GM23248 (cell line): ENCODE measurements around the gene SH3BP5L. TPM values are rescaled to one million over a fixed set of nuclear protein-coding genes. Genes with fewer than 3 reads are reported as not detected.

ENCODE experiments used
- DNase-seq: peaks from one replicate; pipeline ENCODE4 v3.0.0-alpha.2; 2015
- H2AFZ ChIP-seq: fragments of 200-600 bp; sonication (generic); 2 replicates; pipeline ENCODE4 v1.6.1; 2016; ENCODE audit warnings: antibody characterized with exemption
- H3F3A ChIP-seq: fragments of 200-600 bp; sonication (generic); 2 replicates; pipeline ENCODE4 v1.6.1; 2016; ENCODE audit warnings: mild to moderate bottlenecking, antibody characterized with exemption, mixed run types; ENCODE audit not compliant: insufficient read depth
- H3K27ac ChIP-seq: fragments of 200-600 bp; sonication (generic); 2 replicates; pipeline ENCODE4 v1.5.1; 2016; ENCODE audit warnings: mild to moderate bottlenecking
- H3K27me3 ChIP-seq: fragments of 200-600 bp; sonication (generic); replicated peaks from 2 replicates; pipeline ENCODE4 v1.6.1; 2016; ENCODE audit warnings: mild to moderate bottlenecking; ENCODE audit not compliant: insufficient read depth
- H3K36me3 ChIP-seq: fragments of 200-600 bp; sonication (generic); 2 replicates; pipeline ENCODE4 v1.6.1; 2016; ENCODE audit warnings: low read depth, mild to moderate bottlenecking
- H3K4me1 ChIP-seq: fragments of 200-600 bp; sonication (generic); 2 replicates; pipeline ENCODE4 v1.6.1; 2016; ENCODE audit warnings: mild to moderate bottlenecking; ENCODE audit not compliant: insufficient read depth
- H3K4me2 ChIP-seq: fragments of 200-600 bp; sonication (generic); one replicate; pipeline ENCODE4 v1.6.1; 2016; ENCODE audit warnings: mild to moderate bottlenecking; ENCODE audit not compliant: unreplicated experiment
- H3K4me3 ChIP-seq: fragments of 200-600 bp; sonication (generic); 2 replicates; pipeline ENCODE4 v1.5.1; 2016; ENCODE audit warnings: mild to moderate bottlenecking
- H3K79me2 ChIP-seq: fragments of 200-600 bp; sonication (generic); 2 replicates; pipeline ENCODE4 v1.6.1; 2016; ENCODE audit warnings: mild to moderate bottlenecking; ENCODE audit not compliant: insufficient read depth
- H3K9ac ChIP-seq: fragments of 200-600 bp; sonication (generic); 2 replicates; pipeline ENCODE4 v1.6.1; 2016; ENCODE audit warnings: mild to moderate bottlenecking
- H3K9me2 ChIP-seq: fragments of 200-600 bp; sonication (generic); 2 replicates; pipeline ENCODE4 v1.6.1; 2016; ENCODE audit warnings: mixed run types, mild to moderate bottlenecking, moderate library complexity; ENCODE audit not compliant: insufficient read depth
- H3K9me3 ChIP-seq: fragments of 200-600 bp; sonication (generic); one replicate; pipeline ENCODE4 v1.6.1; 2017; ENCODE audit warnings: low read depth
- H4K20me1 ChIP-seq: fragments of 200-600 bp; sonication (generic); 2 replicates; pipeline ENCODE4 v1.6.0; 2016; ENCODE audit not compliant: insufficient read depth
- EZH2 ChIP-seq: fragments of 200-600 bp; sonication (generic); IDR thresholded peaks from 2 replicates; pipeline ENCODE4 v1.6.1; 2018; ENCODE audit warnings: antibody characterized with exemption, mild to moderate bottlenecking; ENCODE audit not compliant: insufficient read depth, poor library complexity, severe bottlenecking
- EZH2phosphoT487 ChIP-seq: fragments of 200-600 bp; sonication (generic); IDR thresholded peaks from 2 replicates; pipeline ENCODE4 v1.6.1; 2018; ENCODE audit warnings: antibody characterized with exemption, moderate library complexity, mild to moderate bottlenecking, low read depth; ENCODE audit not compliant: insufficient read depth
- WGBS, 2 experiments: methylation state at CpG; one replicate each; pipeline ENCODE4 v1.1.6; 2015 to 2017; ENCODE audit warnings: low lambda C conversion rate in 2 of 2, low coverage in 1 of 2; ENCODE audit errors: missing lambda C conversion rate in 2 of 2; 5-methylcytosine and 5-hydroxymethylcytosine counted together
- in situ Hi-C: fragments of 300-500 bp; cut with MboI; formaldehyde crosslinking; loops from 2 replicates; pipeline ENCODE4 v1.15.0; 2020
- polyA plus RNA-seq: library from polyadenylated mRNA; unstranded; fragments of >200 nt; fragmentation: Nextera tagmentation; extraction: Ambion mirVana; gene quantifications from 2 replicates; pipeline ENCODE4 v1.2.1, GENCODE V29; 2016
- total RNA-seq: library from RNA; depleted of rRNA; stranded (reverse); fragments of >200 nt; shearing (Covaris generic); gene quantifications from 2 replicates; pipeline ENCODE4 v1.2.3, GENCODE V29; 2014

SH3BP5L gene
- total and polyA plus RNA-seq, 2 experiments from 2014 or later, result 5.3 to 64.4 TPM

DNA sequence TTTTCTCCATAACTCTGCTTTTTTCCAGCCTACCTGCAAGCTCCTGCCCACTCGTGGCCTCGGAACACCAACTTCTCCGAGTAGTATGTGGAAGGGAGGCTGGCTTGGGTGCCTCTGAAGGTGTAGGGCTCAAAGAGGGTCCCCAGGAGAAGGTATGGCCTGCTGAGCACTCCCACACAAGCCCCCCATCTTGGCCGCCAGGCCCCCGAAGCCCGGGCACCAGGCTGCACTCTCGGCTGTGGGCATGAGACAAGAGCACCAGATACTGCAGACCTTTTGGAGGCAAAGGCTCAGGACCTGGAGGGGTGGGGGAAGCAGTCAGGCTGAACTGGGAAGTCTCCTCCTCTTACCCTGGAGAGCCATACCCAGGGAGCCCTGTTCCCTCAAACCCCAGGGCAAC lies 31.5 kb upstream of the SH3BP5L start:
- no peak overlapping the region for H2AFZ ChIP-seq
- TF ChIP-seq EZH2phosphoT487 (no peak), EZH2 (no peak)
- peaks cover 6% of the 10 kb centered on the region for H3F3A ChIP-seq
- no peaks in the 10 kb centered on the region for H3K27me3 ChIP-seq
- H4K20me1 ChIP-seq, result no peaks in the 10 kb centered on the region
- no peaks in the 10 kb centered on the region for H3K9me3 ChIP-seq
- peaks cover 11% of the 10 kb centered on the region for H3K79me2 ChIP-seq
- 98% methylated on average over 7 of the region's 7 CpGs for WGBS, 2 experiments
- H3K4me3 ChIP-seq, result no peak overlapping the region
- H3K9ac ChIP-seq, result no peak overlapping the region
- peak overlapping the region; percentile 92 for H3K4me2 ChIP-seq
- in situ Hi-C loops, result no loop called here
- DNase-seq, result no peak
- peaks cover 13% of the 10 kb centered on the region for H3K4me1 ChIP-seq
- no peaks in the 10 kb centered on the region; the same call in 1 of the 2 replicates for H3K36me3 ChIP-seq
- H3K27ac ChIP-seq, result no peak overlapping the region
- H3K9me2 ChIP-seq, result no peaks in the 10 kb centered on the region

DNA sequence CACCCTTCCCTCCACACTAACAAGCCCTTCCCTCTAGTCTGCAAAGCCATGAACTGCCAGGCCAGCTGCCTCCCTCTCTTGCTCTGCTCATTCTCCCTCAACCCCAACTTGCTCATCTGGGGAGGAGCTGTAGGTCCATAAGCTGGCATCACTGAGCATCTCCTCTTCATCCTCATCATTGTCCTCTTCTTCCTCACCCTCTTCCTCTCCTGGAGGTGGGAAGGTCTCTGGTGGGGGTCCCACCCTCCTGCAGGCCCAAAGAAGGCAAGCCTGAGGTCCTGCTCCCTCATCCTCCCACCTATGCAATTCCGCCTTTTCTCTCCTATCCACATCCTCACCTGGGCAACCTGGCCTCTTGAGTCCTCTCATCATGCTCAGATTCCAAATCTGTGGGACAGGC lies 30.5 kb upstream of the SH3BP5L start:
- no peaks in the 10 kb centered on the region for H3K9me2 ChIP-seq
- 100% methylated on average over 1 of the region's 1 CpG for WGBS, 2 experiments

DNA sequence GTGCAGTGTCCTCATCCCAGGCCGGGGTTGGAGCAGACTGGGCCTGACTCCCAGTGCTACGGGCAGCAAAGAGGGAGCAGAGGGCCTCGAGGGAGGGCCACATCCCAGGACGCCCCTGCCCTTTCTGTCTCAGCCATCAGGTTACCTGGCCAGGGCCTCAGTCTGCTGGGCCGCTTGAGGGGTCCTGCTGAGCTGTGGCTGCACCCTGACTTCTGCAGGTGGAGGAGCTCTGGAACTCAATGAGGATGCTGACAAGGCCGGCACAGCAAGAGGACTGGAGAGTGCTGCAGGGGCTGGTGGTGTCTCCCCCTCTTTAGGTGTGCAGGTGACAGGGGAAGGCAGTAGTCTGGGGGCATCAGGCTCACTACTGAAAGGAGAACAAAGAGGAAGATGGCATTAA lies 29.9 kb upstream of the SH3BP5L start:
- 81 to 86% methylated on average over 6 of the region's 6 CpGs for WGBS, 2 experiments
- H3K9ac ChIP-seq, result no peak overlapping the region
- H3K36me3 ChIP-seq, result no peaks in the 10 kb centered on the region; the same call in 1 of the 2 replicates
- no peaks in the 10 kb centered on the region for H3K27me3 ChIP-seq
- peaks cover 13% of the 10 kb centered on the region for H3K4me1 ChIP-seq
- H3K4me2 ChIP-seq, result no peak overlapping the region
- no peak for DNase-seq
- H3K79me2 ChIP-seq, result peaks cover 11% of the 10 kb centered on the region
- in situ Hi-C loops, result no loop called here
- no peaks in the 10 kb centered on the region for H3K9me3 ChIP-seq
- H3K27ac ChIP-seq, result no peak overlapping the region
- TF ChIP-seq EZH2phosphoT487 (no peak), EZH2 (no peak)
- no peak overlapping the region for H3K4me3 ChIP-seq
- no peaks in the 10 kb centered on the region for H3K9me2 ChIP-seq
- H4K20me1 ChIP-seq, result no peaks in the 10 kb centered on the region
- H2AFZ ChIP-seq, result no peak overlapping the region
- H3F3A ChIP-seq, result peaks cover 6% of the 10 kb centered on the region

More for the DNA sequence above, 30.5 kb upstream of the SH3BP5L start:
- Histone ChIP-seq H3K27me3 (no peaks in the 10 kb centered on the region), H3K36me3 (no peaks in the 10 kb centered on the region; the same call in 1 of the 2 replicates), H3K9ac (no peak overlapping the region), H2AFZ (no peak overlapping the region), H3K27ac (no peak overlapping the region), H3K9me3 (no peaks in the 10 kb centered on the region), H3K4me3 (no peak overlapping the region), H3F3A (peaks cover 6% of the 10 kb centered on the region), H3K4me1 (peaks cover 13% of the 10 kb centered on the region), H3K4me2 (no peak overlapping the region), H3K79me2 (peaks cover 11% of the 10 kb centered on the region), H4K20me1 (no peaks in the 10 kb centered on the region)
- in situ Hi-C loops, result no loop called here
- no peak for DNase-seq
- TF ChIP-seq EZH2 (no peak), EZH2phosphoT487 (no peak)

DNA sequence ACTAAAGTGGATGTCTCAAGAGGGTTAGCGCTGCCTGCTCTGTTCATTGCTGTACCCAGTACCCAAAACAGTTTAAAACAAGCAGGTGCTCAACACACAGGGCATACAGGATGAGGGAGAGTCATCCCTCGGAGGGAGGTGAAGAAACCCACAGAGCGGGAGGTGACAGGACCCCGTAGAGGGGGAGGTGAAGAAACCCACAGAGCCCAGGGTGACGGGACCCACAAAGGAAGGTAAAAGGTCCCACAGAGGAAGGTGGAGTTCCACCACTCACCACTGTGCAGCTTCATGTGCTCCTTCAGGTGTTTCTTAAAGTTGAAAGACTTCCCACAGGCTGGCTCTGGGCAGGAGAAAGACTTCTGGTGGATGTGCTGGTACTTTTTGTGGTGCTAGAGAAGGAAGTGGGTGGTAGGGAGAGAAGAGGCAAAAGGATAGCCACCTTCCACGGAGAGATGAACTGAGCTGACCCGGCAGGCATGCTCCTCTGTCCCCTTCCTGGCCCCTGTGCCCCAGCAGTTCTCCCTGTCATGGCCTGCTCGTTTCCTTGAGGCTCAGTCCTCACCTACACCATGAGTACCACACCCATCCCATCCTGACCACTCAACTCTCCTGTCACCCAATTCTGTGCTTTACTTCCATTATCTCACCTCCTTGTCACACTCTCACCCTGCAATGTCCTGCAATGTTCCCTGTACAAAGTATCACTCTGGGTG lies 28.1 kb upstream of the SH3BP5L start:
- in situ Hi-C loops, result no loop called here

More for the DNA sequence above, 28.1 kb upstream of the SH3BP5L start:
- Histone ChIP-seq H3K27ac (peak overlapping the region; percentile 62), H3K27me3 (no peaks in the 10 kb centered on the region), H3K36me3 (no peaks in the 10 kb centered on the region; the same call in 1 of the 2 replicates), H4K20me1 (no peaks in the 10 kb centered on the region), H3F3A (peaks cover 6% of the 10 kb centered on the region), H3K4me2 (no peak overlapping the region), H3K9me2 (no peaks in the 10 kb centered on the region), H2AFZ (no peak overlapping the region), H3K4me1 (peaks cover 7% of the 10 kb centered on the region; the same call in 1 of the 2 replicates), H3K79me2 (peaks cover 11% of the 10 kb centered on the region), H3K4me3 (no peak overlapping the region), H3K9me3 (no peaks in the 10 kb centered on the region), H3K9ac (no peak overlapping the region)
- no peak for DNase-seq
- 91% methylated on average over 7 to 8 of the region's 8 CpGs for WGBS, 2 experiments
- TF ChIP-seq EZH2phosphoT487 (no peak), EZH2 (no peak)
